ENCODE results near the gene FITM2. TPM values are rescaled to one million over a fixed set of nuclear protein-coding genes. Genes with fewer than 3 reads are reported as not detected.

FITM2 gene, protein sequence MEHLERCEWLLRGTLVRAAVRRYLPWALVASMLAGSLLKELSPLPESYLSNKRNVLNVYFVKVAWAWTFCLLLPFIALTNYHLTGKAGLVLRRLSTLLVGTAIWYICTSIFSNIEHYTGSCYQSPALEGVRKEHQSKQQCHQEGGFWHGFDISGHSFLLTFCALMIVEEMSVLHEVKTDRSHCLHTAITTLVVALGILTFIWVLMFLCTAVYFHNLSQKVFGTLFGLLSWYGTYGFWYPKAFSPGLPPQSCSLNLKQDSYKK
- 2.8 and 3.6 TPM in 2 replicates for polyA plus RNA-seq (2012; rRNA removed)
- polyA plus RNA-seq (2012; cell fraction: cytosol; rRNA removed) = 3.4 and 3.8 TPM in 2 replicates
- 2.6 and 4.4 TPM in 2 replicates for polyA plus RNA-seq (2012; cell fraction: nucleus; rRNA removed)

DNA sequence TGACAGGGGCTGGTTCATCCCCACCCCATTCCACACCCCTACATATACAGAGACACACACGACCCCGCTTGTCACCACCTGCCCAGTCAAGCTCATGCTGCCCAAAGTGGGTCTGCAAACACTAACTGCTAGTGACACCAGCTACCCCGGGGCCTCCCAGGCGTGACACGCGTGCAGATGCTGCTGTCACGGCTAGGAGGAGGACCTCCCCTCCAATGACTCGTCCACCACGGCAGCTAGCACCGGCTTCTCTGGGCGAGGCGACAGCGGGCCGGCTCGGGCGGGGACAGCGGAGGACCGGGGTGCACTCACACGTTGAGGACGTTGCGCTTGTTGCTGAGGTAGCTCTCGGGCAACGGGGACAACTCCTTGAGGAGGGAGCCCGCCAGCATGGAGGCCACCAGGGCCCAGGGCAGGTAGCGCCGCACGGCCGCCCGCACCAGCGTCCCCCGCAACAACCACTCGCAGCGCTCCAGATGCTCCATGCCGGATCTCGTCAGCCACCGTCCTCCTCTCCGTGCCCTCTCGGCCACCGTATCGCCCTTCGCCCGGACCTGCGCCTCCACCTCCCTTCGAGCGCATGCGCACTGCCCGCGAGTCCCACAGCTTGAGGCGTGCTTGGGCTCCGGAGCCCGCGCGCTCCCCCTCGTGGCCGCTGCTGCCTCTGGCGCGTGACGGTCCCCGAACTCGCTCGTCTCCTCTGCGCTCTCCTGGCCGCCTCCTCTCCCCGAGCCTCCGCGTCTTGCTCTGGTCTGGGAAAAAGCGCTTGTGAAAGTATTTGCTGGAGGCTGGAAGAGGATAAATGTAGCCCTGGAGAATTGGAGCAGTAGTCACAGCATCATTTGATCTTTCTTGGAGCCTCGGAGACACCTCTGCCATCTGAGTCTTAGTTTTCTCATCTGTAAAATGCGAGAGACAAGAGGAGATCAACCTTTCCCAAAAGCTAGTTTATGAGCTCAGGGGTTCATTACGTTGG is at the start of gene FITM2:
FITM2 (minus strand) TSS at position 539 of the 976 bp plus-strand sequence; CDS start at position 485, 54 bp downstream.
- POLR2A ChIA-PET = interaction anchor here (0.7 to 1.4 kb wide), 2 partner anchors 64 to 94 kb away, joined by 3 to 4 read pairs; partner anchors contain the start of gene GDAP1L1
- TF ChIP-seq FOXM1 (IDR thresholded peaks at IDR 0.05; ENCODE audit: low read depth) (no peak), MEF2A (IDR thresholded peaks at IDR 0.05; ENCODE audit: borderline replicate concordance, low read depth) (no peak), MXI1 (IDR thresholded peaks at IDR 0.05; ENCODE audit: low read depth, low read length) (no peak; the same call in none of the 2 replicates), YY1 (IDR thresholded peaks at IDR 0.05; ENCODE audit: low read depth) (no peak), TCF12 (IDR thresholded peaks at IDR 0.05) (no peak), EZH2phosphoT487 (IDR thresholded peaks at IDR 0.05; ENCODE audit: borderline replicate concordance, low read depth) (no peak), EP300 (IDR thresholded peaks at IDR 0.05; ENCODE audit: borderline replicate concordance in 1 of 2, low read depth in 1 of 2, low read length in 1 of 2) (no peak), SIN3A (IDR thresholded peaks at IDR 0.05; ENCODE audit: borderline replicate concordance, low read depth, low read length) (peak; percentile 41; the same call in 1 of the 2 replicates), RCOR1 (IDR thresholded peaks at IDR 0.05; ENCODE audit: low read length) (no peak), FOSL2 (IDR thresholded peaks at IDR 0.05; ENCODE audit: borderline replicate concordance, low read depth) (no peak), RFX5 (IDR thresholded peaks at IDR 0.05; ENCODE audit: low read length) (0 out of 2 replicates have a peak, but pooled peaks have one; percentile 38), TAF1 (IDR thresholded peaks at IDR 0.05; ENCODE audit: borderline replicate concordance, low read depth, low read length) (peak; percentile 46; the same call in 1 of the 2 replicates), GABPA (IDR thresholded peaks at IDR 0.05; ENCODE audit: low read depth) (no peak), NRF1 (IDR thresholded peaks at IDR 0.05; ENCODE audit: low read depth, low read length) (peak; percentile 94), CHD2 (IDR thresholded peaks at IDR 0.05; ENCODE audit: low read length, partially characterized antibody) (peak; percentile 58), SMC3 (IDR thresholded peaks at IDR 0.05; ENCODE audit: low read depth, low read length) (peak; percentile 98), ELF1 (IDR thresholded peaks at IDR 0.05) (no peak), POLR2AphosphoS5 (IDR thresholded peaks at IDR 0.05; ENCODE audit: low read depth, low read length) (peak; percentile 49), NFIC (IDR thresholded peaks at IDR 0.05; ENCODE audit: borderline replicate concordance) (no peak), JUND (IDR thresholded peaks at IDR 0.05) (no peak), RAD21 (IDR thresholded peaks at IDR 0.05; ENCODE audit: low read length) (peak; percentile 84), TEAD4 (IDR thresholded peaks at IDR 0.05; ENCODE audit: borderline replicate concordance, insufficient read depth) (no peak)
- TF ChIP-seq, protein P1, sequence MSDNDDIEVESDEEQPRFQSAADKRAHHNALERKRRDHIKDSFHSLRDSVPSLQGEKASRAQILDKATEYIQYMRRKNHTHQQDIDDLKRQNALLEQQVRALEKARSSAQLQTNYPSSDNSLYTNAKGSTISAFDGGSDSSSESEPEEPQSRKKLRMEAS (IDR thresholded peaks at IDR 0.05; ENCODE audit: low read depth) = peak; percentile 85
- TF ChIP-seq, protein P2, sequence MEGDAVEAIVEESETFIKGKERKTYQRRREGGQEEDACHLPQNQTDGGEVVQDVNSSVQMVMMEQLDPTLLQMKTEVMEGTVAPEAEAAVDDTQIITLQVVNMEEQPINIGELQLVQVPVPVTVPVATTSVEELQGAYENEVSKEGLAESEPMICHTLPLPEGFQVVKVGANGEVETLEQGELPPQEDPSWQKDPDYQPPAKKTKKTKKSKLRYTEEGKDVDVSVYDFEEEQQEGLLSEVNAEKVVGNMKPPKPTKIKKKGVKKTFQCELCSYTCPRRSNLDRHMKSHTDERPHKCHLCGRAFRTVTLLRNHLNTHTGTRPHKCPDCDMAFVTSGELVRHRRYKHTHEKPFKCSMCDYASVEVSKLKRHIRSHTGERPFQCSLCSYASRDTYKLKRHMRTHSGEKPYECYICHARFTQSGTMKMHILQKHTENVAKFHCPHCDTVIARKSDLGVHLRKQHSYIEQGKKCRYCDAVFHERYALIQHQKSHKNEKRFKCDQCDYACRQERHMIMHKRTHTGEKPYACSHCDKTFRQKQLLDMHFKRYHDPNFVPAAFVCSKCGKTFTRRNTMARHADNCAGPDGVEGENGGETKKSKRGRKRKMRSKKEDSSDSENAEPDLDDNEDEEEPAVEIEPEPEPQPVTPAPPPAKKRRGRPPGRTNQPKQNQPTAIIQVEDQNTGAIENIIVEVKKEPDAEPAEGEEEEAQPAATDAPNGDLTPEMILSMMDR (IDR thresholded peaks at IDR 0.05) = peak; percentile 87
- TF ChIP-seq, protein P3, sequence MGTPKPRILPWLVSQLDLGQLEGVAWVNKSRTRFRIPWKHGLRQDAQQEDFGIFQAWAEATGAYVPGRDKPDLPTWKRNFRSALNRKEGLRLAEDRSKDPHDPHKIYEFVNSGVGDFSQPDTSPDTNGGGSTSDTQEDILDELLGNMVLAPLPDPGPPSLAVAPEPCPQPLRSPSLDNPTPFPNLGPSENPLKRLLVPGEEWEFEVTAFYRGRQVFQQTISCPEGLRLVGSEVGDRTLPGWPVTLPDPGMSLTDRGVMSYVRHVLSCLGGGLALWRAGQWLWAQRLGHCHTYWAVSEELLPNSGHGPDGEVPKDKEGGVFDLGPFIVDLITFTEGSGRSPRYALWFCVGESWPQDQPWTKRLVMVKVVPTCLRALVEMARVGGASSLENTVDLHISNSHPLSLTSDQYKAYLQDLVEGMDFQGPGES (IDR thresholded peaks at IDR 0.05; ENCODE audit: low read depth, low read length) = no peak
- TF ChIP-seq, protein P4, sequence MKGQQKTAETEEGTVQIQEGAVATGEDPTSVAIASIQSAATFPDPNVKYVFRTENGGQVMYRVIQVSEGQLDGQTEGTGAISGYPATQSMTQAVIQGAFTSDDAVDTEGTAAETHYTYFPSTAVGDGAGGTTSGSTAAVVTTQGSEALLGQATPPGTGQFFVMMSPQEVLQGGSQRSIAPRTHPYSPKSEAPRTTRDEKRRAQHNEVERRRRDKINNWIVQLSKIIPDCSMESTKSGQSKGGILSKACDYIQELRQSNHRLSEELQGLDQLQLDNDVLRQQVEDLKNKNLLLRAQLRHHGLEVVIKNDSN (IDR thresholded peaks at IDR 0.05; ENCODE audit: borderline replicate concordance, low read depth) = no peak
- TF ChIP-seq, protein P5, sequence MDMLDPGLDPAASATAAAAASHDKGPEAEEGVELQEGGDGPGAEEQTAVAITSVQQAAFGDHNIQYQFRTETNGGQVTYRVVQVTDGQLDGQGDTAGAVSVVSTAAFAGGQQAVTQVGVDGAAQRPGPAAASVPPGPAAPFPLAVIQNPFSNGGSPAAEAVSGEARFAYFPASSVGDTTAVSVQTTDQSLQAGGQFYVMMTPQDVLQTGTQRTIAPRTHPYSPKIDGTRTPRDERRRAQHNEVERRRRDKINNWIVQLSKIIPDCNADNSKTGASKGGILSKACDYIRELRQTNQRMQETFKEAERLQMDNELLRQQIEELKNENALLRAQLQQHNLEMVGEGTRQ (IDR thresholded peaks at IDR 0.05; ENCODE audit: borderline replicate concordance, low read depth, low read length) = no peak

More for the DNA sequence above, at the start of gene FITM2:
- DNase-seq = peak; percentile 99
- Histone ChIP-seq H3K4me3 (ENCODE audit: low read depth in 2 of 2, low read length in 1 of 2) (peak within 1 kb of the TSS; percentile 81 to 92), H3K4me2 (peak within 1 kb of the TSS; percentile 95), H3F3A (replicated peaks; ENCODE audit: insufficient read depth) (no peaks in the 10 kb centered on the region), H3K27me3 (ENCODE audit: insufficient read depth) (no peaks in the 10 kb centered on the region), H3K9ac (peak within 1 kb of the TSS; percentile 71), H3K9me3 (no peaks in the 10 kb centered on the region), H3K79me2 (ENCODE audit: insufficient read depth) (peaks cover 13% of the 10 kb centered on the region; the same call in 1 of the 2 replicates), H2AFZ (ENCODE audit: low read depth) (peak within 1 kb of the TSS; percentile 98), H4K20me1 (ENCODE audit: insufficient read depth) (no peaks in the 10 kb centered on the region), H3K4me1 (ENCODE audit: control insufficient read depth in 1 of 2, insufficient read depth in 2 of 2, low read depth in 1 of 2, low read length in 1 of 2) (peaks cover 4 to 10% of the 10 kb centered on the region in 2 experiments; a peak in 1 of 4 replicates), H3K27ac (ENCODE audit: low read depth in 2 of 2, low read length in 1 of 2) (peak within 1 kb of the TSS in 1 of 2 experiments; percentile 68; a peak in 1 of 4 replicates), H3K36me3 (replicated peaks in 1 of 2; ENCODE audit: control insufficient read depth in 1 of 2, insufficient read depth in 2 of 2, low read length in 1 of 2) (peaks cover 0 to 2% of the 10 kb centered on the region in 2 experiments), H3K9me2 (no peaks in the 10 kb centered on the region)
- 4% methylated on average over 26 of the region's 70 CpGs for WGBS (ENCODE audit: low lambda C conversion rate)
- CTCF ChIA-PET = interaction anchor here (0.5 to 10.7 kb wide), 50 partner anchors 9 to 372 kb away, joined by 3 to 264 read pairs (median 4); partner anchors contain the start of genes GDAP1L1 and OSER1
